ENCODE results near the gene SYNGAP1. TPM values are rescaled to one million over a fixed set of nuclear protein-coding genes. Genes with fewer than 3 reads are reported as not detected.

The SYNGAP1 gene
- total RNA-seq, 1 experiment from 2014 or later: 29.0 TPM

- DNase-seq (ENCODE audit: low read depth, low spot score) (no peak), ATAC-seq (no peak)
- H3K27me3 ChIP-seq (ENCODE audit: control insufficient read depth, insufficient read depth, low read length): no peaks in the 10 kb centered on the region
- no peak overlapping the region for H3K27ac ChIP-seq (ENCODE audit: low read length)
- BruUV-seq (replicated peaks): no TSS peak
- in situ Hi-C loops (cut with HindIII; ENCODE audit: low pct_unique_long_range_greater_than_20kb, low sequenced_read_pairs) (no loop called here), intact Hi-C loops (cut with micrococcal nuclease; ENCODE audit: unreplicated experiment) (no loop called here)
- ChIA-PET CTCF (interaction anchor here (2.0 kb wide), 1 partner anchor 10 kb away, joined by 12 read pairs; no protein-coding TSS in a partner anchor), POLR2A (no interaction called here)
- H3K9me3 ChIP-seq (ENCODE audit: control insufficient read depth, insufficient read depth, low read depth, low read length): no peaks in the 10 kb centered on the region
- TF ChIP-seq POLR2AphosphoS5 (IDR thresholded peaks at IDR 0.05; ENCODE audit: low read depth, low read length) (no peak), SIN3A (IDR thresholded peaks at IDR 0.05; ENCODE audit: borderline replicate concordance, insufficient read depth, low read depth, low read length) (no peak)
- H3K36me3 ChIP-seq (ENCODE audit: control insufficient read depth, insufficient read depth, low read length): no peaks in the 10 kb centered on the region
- no peak overlapping the region for H3K4me3 ChIP-seq (ENCODE audit: low read depth in 2 of 2, low read length in 2 of 2)
- H3K4me1 ChIP-seq (ENCODE audit: control insufficient read depth, insufficient read depth, low read length): no peaks in the 10 kb centered on the region; the same call in 1 of the 2 replicates
Observed at GRCh38 chr6:33502486-33502885, 82.6 kb downstream of the SYNGAP1 start.

GRCh38 chr6:33504486-33504885, 84.6 kb downstream of the SYNGAP1 start:
- Histone ChIP-seq H3K4me1 (ENCODE audit: control insufficient read depth, insufficient read depth, low read length) (peaks cover 4% of the 10 kb centered on the region; the same call in 1 of the 2 replicates), H3K9me3 (ENCODE audit: control insufficient read depth, insufficient read depth, low read depth, low read length) (no peaks in the 10 kb centered on the region), H3K27ac (ENCODE audit: low read length) (no peak overlapping the region), H3K27me3 (ENCODE audit: control insufficient read depth, insufficient read depth, low read length) (no peaks in the 10 kb centered on the region), H3K4me3 (ENCODE audit: low read depth in 2 of 2, low read length in 2 of 2) (no peak overlapping the region), H3K36me3 (ENCODE audit: control insufficient read depth, insufficient read depth, low read length) (no peaks in the 10 kb centered on the region)
- DNase-seq (ENCODE audit: low read depth, low spot score): no peak
- TF ChIP-seq TCF7L2 (IDR thresholded peaks at IDR 0.05; ENCODE audit: low read depth, low read length): no peak
- TF ChIP-seq SIN3A (IDR thresholded peaks at IDR 0.05; ENCODE audit: borderline replicate concordance, insufficient read depth, low read depth, low read length): no peak
- TF ChIP-seq CTCF (IDR thresholded peaks at IDR 0.05): no peak
- no peak for TF ChIP-seq REST (IDR thresholded peaks at IDR 0.05; ENCODE audit: insufficient read depth in 1 of 2, low read depth in 2 of 2, low read length in 1 of 2)
- TF ChIP-seq POLR2AphosphoS5 (IDR thresholded peaks at IDR 0.05; ENCODE audit: low read depth, low read length): no peak
- no TSS peak for BruUV-seq (replicated peaks)
- in situ Hi-C loops (cut with HindIII; ENCODE audit: low pct_unique_long_range_greater_than_20kb, low sequenced_read_pairs): no loop called here
- intact Hi-C loops (cut with micrococcal nuclease; ENCODE audit: unreplicated experiment): no loop called here
- ChIA-PET CTCF (interaction anchor here (2.0 kb wide), 1 partner anchor 8 kb away, joined by 12 read pairs; no protein-coding TSS in a partner anchor), POLR2A (interaction anchor here (0.7 kb wide), 1 partner anchor 9 kb away, joined by 7 read pairs; no protein-coding TSS in a partner anchor)
- no peak for ATAC-seq

Small RNAs within 50 kb of the gene (microRNA-seq; reads per million reads assigned to microRNA genes)
- gene MIR5004 (ENCODE audit: unreplicated experiment): not detected

Other genes starting within 250 kb of the SYNGAP1 start
- gene COL11A2, start 227.6 kb upstream of the SYNGAP1 start, total RNA-seq (2021; ENCODE audit: unreplicated experiment): 0.57 TPM
- 27.4 TPM for gene RXRB, start 219.4 kb upstream of the SYNGAP1 start, total RNA-seq (2021; ENCODE audit: unreplicated experiment)
- 135 TPM for gene SLC39A7, start 219.2 kb upstream of the SYNGAP1 start, total RNA-seq (2021; ENCODE audit: unreplicated experiment)
- 7.4 TPM for gene HSD17B8, start 215.4 kb upstream of the SYNGAP1 start, total RNA-seq (2021; ENCODE audit: unreplicated experiment)
- gene RING1, start 211.6 kb upstream of the SYNGAP1 start, total RNA-seq (2021; ENCODE audit: unreplicated experiment): 33.7 TPM
- gene VPS52, start 148.2 kb upstream of the SYNGAP1 start, total RNA-seq (2021; ENCODE audit: unreplicated experiment): 77.7 TPM
- 1,987 TPM for gene RPS18, start 148.0 kb upstream of the SYNGAP1 start, total RNA-seq (2021; ENCODE audit: unreplicated experiment)
- gene B3GALT4, start 142.9 kb upstream of the SYNGAP1 start, total RNA-seq (2021; ENCODE audit: unreplicated experiment): 6.0 TPM
- gene WDR46, start 130.8 kb upstream of the SYNGAP1 start, total RNA-seq (2021; ENCODE audit: unreplicated experiment): 80.6 TPM
- 101 TPM for gene PFDN6, start 130.5 kb upstream of the SYNGAP1 start, total RNA-seq (2021; ENCODE audit: unreplicated experiment)
- gene RGL2, start 121.1 kb upstream of the SYNGAP1 start, total RNA-seq (2021; ENCODE audit: unreplicated experiment): 84.4 TPM
- 246 TPM for gene TAPBP, start 106.0 kb upstream of the SYNGAP1 start, total RNA-seq (2021; ENCODE audit: unreplicated experiment)
- 16.0 TPM for gene ZBTB22, start 102.3 kb upstream of the SYNGAP1 start, total RNA-seq (2021; ENCODE audit: unreplicated experiment)
- 77.6 TPM for gene DAXX, start 97.1 kb upstream of the SYNGAP1 start, total RNA-seq (2021; ENCODE audit: unreplicated experiment)
- gene KIFC1, start 28.2 kb upstream of the SYNGAP1 start, total RNA-seq (2021; ENCODE audit: unreplicated experiment): 81.8 TPM
- gene PHF1, start 9.1 kb upstream of the SYNGAP1 start, total RNA-seq (2021; ENCODE audit: unreplicated experiment): 51.6 TPM
- 338 TPM for gene CUTA, start 2.0 kb upstream of the SYNGAP1 start, total RNA-seq (2021; ENCODE audit: unreplicated experiment)
- gene ZBTB9, start 34.5 kb downstream of the SYNGAP1 start, total RNA-seq (2021; ENCODE audit: unreplicated experiment): 17.6 TPM
- gene BAK1, start 160.2 kb downstream of the SYNGAP1 start, total RNA-seq (2021; ENCODE audit: unreplicated experiment): 31.5 TPM
- gene ITPR3, start 201.3 kb downstream of the SYNGAP1 start, total RNA-seq (2021; ENCODE audit: unreplicated experiment): 65.8 TPM

Measured in Panc1 (cell line).